ENCODE data around the gene CARS2.
"Not testable (repeated sequence)": the region's sequence is repeated elsewhere in the genome, so short reads cannot be mapped to it uniquely, and the experiment has no call there.

The CARS2 gene

DNA sequence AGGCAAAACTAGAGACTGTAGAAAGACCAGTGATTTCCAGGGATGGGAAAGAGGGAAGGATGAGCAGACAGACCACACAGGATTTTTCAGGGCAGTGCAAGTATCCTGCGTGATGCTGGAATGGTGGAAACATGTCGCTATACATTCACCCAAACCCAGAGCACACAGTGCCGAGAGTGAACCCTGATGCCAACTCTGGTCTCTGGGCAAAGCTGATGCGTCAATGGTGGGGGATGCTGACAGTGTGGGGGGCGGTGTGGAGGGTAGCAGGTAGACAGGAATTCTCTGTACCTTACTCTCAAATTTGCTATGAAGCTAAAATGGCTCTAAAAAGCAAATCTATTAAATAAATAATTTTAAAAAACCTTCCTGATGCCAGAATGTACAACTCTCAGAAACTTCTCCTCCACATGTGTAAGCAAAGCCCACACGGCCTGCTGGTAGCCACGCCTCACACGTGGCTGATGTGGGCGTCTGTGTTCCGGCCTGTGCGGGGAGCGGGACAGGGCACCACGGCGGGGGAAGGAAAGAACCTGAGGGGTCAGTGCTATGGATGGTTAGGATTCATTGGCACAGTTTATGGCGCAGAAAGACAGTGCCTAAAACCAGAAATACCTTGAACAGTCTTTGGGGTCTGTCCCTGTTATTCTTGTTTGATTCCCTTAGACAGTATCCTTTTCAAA is 23.9 kb downstream of the CARS2 start:
- no peak for DNase-seq

DNA sequence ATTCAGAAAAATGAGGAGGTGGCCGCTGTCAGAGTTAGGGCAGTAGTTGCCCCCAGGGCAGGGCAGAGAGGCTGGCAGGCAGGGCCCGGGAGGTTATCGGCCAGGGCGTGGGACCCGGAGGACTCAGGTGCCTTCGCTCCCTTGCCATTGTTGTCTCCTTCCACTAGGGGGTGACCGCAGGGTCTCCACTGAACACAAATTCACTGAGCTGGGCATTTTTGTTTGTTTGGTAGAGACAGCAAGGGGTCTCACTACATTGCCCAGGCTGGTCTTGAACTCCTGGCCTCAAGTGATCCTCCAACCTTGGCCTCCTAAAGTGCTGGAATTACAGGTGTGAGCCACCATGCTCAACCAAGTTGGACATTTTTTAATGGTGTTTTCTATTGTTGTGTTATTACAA is 25.1 kb downstream of the CARS2 start:
- DNase-seq, result no peak

DNA sequence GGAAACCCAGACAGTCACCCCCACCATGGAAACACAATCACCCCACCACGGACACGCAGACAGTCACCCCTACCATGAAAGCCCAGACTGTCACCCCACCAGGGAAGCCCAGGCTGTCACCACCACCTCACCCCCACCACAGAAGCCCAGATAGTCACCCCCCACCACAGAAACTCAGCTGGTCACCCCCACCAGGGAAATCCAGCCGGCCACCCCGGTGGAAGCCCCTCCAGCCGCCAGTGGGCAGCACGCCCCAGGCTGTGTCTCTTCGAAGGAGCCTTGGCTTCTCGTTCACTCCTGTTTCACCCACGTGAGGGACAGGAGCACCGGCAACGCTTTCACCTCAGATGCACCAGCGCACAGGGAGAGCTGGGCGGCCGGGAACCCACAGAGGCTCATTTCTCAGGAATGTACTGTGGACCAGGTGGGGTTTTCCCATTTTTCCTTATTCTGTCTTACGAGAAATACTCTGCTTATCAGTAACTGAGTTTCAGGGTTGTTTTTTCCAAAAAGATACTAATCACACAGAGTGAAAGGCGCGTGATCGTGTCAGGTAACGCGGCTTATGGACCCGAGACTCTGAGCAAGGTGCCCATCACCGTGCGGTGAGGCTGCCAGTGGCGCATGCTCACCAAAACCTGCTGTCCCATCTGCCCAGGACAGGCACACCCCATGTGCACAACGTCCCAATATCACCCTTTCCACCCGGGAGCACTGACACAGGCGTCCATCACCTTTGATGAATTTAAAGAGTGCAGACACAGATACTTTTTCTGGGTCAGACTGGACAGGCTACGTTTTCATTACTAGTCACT is 28.0 kb downstream of the CARS2 start:
- no peak for DNase-seq

DNA sequence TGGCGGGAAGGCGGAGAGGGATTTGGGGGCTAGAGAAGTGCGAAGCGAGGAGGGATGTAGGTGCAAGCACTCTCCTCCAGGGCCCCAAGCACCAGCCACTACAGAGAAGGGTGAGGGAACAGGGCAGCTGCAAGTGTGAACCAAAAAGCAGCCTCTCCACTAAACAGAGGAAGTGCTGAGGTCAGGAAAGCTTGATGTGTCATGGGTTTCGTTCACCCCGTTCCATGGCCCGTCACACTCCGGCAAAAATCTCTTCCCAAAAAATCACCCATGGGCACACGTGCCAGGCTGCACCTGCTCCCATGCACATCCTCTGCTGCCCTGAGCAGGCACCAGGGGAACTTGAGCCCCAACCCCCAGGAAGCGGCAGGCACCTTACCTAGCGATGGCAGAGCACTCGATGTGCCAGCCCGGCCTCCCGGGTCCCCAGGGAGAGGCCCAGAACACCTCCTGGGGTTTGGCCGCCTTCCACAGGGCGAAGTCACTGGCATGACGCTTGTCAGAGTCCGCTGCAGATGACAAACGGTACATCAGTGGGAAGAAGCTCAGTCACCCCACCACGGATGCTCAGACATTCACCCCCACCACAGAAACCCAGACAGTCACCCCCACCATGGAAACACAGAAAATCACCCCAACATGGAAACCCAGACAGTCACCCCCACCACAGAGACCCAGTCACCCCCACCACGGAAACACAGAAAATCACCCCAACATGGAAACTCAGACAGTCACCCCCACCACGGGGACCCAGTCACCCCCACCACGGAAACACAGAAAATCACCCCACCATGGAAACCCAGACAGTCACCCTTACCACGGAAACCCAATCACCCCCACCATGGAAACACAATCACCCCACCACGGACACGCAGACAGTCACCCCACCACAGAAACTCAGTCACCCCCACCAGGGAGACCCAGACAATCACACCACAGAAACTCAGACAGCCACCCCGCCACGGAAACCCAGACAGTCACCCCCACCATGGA is 29.0 kb downstream of the CARS2 start:
- no peak for DNase-seq

DNA sequence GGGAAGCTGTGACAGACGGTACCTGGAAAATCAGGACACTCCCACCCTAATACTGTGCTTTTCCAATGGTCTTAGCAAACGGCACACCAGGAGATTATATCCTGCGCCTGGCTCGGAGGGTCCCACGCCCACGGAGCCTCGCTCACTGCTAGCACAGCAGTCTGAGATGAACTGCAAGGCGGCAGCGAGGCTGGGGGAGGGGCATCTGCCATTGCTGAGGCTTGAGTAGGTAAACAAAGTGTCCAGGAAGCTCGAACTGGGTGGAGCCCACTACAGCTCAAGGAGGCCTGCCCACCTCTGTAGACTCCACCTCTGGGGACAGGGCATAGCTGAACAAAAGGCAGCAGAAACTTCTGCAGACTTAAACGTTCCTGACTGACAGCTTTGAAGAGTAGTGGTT is 36.1 kb downstream of the CARS2 start:
- not testable (repeated sequence) for DNase-seq

DNA sequence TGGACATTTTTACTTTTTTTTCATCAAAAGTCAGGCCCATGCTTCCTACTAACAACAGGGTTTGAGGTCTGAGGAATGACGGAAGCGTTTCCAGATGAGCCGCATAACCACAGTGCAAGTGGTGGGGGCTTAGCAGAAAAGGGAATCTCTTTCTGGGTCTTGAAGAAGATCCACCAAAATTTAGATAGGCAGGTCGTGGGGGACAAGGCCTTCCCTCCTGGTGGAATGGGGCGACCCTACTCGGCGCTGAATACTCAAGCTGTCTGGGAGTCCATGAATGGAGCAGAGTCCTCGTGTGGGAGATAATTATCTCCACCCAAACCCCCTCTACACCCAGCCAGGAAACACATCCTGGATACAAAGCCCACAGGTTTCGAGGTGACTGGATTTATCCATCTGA is 36.9 kb downstream of the CARS2 start:
- no peak for DNase-seq

DNA sequence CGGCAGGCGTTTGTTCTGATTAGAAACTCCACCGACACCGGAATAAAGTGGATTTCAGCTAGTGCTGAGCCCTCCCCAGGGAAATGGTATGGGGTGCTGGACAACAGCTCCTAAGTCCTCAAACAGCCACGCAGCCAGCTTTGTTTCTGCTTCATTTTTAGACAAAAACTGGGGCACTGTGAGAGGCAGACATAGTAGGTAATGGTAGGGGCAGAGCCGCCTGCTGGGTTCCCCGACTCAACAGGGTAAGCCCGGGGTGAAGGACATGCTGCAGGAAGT is 39.7 kb downstream of the CARS2 start:
- DNase-seq, result no peak

DNA sequence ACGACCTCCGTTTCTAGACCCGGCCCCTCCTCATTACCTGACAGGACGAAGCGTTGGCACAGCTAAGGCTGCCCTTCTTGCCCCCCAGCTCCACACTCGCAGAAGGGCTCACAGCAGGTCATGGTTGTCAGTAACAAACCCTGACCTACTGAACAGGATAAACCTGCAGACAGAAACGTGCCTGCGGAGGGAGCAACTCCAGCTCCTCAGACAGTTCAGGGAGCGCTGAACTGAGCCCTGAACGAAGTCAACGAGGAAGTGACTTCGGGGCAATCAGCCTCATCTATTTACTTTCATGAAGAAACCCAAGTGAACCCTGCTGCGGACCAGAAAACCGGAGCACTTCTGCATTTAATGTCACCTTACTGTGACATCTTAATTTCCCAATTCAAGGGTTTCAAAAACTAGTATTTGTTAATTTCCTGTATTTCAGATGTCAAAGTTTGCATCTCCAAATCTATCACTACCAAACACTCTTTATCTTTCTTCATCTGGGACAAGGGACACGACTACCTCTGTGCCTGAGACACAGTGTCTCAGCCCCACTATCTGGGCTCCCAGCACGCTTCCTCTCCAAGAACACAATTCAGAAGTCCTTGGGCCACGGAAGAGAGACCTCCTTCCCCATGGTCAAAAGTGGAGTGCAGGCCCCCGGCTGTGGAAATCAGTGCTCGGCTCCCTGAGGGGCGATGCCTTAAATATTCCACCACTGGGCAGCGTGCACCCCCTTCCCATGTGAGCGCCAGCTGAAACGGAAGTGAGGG is 40.2 kb downstream of the CARS2 start:
- DNase-seq, result no peak

DNA sequence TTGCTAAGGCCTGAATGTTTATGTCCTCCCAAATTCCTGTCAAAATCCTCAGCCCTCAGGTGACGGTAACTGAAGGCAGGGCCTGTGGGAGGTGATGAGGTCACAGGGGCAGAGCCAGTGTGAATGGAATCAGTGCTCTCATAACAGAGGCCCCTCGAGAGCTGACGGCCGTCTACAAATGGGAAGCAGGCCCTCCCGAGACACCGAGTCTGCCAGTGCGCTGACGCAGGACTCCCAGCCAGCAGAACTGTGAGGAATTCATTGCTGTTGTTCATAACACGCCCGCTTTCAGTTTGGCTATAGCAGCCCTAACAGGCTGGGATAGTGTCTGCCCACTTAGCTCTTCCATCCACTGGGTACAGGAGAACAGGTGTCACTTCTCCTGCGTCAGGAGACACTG is 41.2 kb downstream of the CARS2 start:
- DNase-seq, result no peak

DNA sequence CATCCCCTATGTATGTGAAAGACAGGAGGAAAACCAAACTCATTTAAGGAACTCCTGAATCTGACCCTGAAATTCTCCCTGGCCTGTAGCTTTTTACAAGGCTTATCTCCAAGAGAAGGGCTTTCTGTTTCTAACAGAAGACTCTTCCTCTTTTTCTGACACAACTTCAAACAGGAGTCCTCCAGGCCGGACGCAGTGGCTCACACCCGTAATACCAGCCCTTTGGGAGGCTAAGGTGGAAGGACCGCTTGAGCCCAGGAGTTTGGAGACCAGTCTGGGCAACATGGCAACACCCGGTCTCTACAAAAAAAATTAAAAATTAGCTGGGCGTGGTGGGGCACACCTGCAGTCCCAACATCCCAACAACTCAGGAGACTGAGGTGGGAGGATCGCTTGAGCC is 41.9 kb downstream of the CARS2 start:
- DNase-seq, result no peak

DNA sequence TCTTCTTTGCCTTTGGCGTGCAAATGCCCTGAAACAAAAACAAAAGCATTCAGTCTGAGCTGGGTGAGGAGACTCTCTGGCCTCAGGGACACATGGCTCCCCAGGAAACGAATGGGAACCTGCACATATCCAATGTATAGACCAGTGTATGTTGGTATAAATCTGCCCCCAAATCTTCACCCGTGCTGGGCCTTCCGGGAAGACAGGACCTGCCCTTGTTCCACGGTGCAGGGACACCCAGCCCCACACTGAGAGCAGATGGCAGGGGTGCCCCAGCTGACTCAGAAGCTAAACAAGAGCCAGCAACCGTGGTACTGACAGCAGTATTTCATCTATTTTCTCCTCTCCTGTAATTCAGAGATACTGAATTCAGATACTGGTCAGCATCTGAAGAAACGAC is 42.4 kb downstream of the CARS2 start:
- DNase-seq, result no peak

DNA sequence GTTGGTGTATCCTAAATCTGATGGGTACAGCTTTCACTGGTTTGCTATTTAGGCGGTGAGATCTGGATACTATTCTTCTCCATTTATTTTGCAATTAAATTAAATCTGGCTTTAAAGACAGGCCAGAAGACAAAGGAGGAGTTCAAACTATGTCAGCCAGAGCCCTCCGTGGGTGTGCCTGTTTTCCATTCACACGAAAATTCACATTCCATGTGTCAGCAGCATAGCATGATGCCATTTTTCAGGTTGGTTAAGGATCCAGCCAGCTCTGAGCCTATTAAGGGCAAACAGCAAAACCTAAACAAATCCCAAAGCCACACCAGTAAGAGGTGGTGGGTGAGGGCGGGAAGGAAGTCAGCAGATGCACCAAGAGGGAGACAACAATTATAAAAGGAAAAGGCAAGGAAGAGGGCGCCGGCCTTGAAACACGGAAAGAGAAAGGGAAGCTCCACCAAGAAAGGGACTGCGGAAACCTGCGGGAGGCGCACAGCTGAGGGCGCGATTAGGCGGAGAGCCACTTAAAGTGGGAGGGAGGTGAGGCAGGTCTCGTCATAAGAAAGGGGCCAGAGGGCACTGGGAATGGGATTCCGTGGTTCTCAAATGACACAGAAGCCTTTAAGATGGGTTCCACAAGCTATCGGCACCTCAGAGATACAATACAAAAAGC is 43.0 kb downstream of the CARS2 start:
- no peak for DNase-seq

DNA sequence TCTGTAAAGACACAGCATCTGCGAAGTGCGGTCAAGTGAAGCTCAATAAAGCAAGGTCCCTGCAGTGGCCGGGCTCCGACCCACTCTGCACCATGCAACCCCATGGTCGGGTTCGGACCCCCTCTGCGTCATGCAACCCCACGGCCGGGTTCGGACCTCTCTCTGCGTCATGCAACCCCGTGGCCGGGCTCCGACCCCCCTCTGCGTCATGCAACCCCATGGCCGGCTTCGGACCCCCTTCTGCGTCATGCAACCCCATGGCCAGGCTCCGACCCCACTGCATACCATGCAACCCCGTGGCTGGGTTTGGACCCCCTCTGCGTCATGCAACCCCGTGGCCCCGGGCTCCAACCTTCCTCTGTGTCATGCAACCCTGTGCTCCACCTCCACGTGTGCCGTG is 43.8 kb downstream of the CARS2 start:
- no peak for DNase-seq

DNA sequence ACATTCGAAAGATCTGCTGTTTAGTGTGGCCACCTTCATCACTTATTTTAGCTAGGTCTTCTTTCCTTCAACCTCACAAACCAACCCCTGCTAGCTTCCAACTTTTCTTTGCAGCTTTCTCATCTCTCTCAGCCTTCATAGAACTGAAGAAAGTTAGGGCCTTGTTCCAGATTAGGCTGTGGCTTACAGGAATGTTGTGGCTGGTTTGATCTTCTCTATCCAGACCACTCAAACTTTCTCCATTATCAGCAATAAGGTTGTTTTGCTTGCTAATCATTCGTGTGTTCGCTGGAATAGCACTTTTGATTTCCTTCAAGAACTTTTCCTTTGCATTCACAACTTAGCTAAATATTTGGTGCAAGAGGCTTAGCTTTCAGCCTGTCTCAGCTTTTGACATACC is 44.7 kb downstream of the CARS2 start:
- no peak for DNase-seq

DNA sequence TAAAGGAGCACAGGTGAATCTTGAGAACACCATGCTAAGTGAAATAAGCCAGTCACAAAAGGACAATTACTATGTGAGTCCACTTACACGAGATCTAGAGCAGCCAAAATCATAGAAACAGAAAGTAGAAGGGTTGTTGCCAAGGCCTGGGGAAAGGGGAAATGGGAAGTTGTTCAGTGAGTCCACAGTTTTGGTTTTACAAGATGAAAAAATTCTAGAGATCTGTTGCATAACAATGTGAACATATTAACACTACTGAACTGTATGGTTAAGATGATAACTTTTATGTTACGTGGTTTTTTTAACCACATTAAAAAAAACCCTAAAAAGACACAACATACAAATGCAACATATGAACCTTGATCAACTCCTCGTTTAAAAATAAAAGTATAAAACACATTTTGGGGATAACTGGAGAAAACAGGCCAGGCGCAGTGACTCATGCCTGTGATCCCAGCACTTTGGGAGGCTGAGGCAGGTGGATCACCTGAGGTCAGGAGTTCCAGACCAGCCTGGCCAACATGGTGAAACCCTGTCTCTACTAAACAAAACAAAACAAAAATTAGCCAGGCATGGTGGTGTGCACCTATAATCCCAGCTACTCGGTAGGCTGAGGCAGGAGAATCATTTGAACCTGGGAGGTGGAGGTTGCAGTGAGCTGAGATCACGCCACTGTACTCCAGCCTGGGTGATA is 47.6 kb downstream of the CARS2 start:
- not testable (repeated sequence) for DNase-seq

DNA sequence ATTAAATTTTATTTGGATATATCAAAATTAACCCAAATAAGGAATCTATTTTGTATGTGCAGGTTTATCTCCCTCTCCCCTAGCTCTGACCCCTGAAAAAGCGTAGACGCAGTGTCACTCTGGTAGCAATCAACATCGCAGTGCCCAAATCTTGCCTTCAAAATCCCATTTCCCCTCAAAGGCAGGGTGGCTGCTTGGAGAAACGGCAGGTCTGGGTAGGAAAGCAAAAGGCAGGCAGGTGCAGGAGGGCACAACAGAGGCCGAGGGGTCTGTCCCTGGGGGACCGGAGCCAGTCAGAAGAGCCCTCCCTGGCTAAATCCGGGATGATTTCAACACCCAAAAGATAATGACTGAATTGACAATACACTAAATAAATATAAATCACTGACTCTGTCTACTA is 48.7 kb downstream of the CARS2 start:
- DNase-seq, result no peak

DNA sequence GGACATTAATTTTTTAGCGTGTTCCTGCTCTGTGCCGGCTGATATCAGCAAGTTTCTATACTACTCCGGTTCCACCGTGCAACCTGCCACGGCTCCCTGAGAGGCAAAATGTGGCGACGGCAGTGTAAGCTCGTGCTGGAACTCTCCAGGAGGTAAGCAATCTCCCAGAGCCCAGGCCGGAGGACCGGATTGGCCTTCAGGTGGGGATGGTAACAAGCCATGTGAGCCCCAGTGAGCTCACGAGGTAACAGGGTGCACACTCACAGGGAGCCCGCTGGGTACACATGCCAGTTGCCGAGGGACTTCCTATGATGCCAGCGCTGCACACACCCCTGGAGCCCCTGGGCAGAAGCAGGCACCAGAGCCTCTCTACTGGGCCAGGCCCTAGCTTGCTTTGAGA is 52.1 kb downstream of the CARS2 start:
- DNase-seq, result no peak

DNA sequence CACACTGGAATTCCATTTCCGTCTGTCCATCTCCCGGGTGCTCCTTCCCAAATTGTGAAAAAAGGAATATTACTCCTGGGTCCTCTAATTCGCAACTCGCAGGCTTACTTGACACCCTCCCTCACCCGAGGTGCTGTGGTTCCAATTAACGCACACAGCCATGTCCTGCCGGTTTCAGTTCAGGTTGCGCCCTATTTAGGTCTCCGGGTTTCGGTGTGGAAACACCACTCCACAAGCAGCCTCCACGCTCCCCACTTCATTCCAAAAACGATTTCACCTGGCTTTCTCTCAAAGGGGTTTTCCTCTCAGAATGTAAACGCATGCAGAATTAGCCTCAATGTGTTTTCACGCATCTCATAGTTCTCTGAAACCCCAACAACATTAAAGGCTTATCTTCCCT is 52.6 kb downstream of the CARS2 start:
- DNase-seq, result no peak

DNA sequence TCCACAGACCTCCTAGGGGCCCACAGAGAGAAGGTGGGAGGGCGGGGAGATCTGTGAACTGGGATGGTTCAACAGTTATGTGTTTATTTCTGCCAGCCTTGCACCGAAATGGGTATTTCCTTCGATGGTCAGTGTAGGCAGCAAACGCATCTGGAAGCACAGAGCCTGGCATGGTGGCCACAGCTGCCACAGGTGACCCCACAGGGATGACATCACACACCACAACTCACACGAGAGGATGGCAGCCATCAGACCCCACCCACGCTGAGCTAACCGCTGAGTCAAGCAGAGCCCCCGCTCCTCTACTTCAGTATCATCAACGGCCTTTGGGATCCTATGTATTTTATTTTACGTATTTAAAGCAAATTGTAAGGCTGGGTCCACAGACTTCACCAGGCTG is 53.2 kb downstream of the CARS2 start:
- DNase-seq, result no peak

DNA sequence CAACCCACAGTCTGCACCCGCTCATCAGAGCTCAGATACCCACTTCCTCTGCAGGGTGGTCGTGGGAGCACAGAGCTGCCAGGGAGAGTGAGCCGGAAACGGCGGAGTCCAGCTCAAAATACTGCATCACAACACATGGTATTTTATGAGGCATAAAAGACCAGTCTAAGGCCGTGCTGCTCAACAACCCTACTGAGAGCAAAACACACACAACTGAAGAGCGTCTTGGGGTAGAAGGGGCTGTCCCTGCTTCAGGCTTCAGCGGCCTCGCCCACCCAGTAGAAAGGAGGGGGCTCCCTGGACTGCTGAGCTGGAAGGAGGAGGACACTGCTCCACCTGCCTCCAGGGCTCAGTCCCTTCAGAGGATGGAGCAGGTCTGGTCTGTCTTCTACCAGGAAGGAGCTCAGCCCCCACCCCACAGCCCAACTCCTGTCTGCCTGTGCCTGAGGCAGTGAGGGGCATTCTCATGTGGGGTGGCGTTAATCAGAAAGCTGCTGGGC is 53.6 kb downstream of the CARS2 start:
- no peak for DNase-seq

DNA sequence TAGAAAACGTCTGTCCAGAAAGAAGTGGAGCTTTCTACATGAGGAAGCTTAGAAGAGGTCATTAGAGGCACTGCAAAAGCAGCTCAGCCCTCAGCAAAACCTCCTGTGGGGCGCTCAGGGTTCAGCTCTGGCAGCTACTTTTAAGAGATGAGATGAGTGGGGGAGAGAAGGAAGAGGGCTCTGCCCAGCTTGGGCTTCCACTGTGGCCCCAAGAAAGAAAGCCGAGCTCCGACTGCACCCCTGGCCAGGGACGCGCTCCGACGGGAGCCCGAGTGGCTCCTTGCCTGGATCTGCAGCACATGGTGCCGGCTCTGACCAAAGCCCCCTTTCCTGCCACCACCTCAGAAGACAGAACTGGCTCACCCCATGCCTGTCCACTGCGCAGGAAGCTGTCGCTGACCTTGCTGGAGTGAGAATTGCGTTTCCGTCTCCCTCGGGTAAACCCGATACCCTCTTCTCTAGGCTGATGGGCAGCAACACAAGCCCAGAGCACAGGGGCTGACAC is 54.1 kb downstream of the CARS2 start:
- DNase-seq, result no peak

All from activated effector memory CD4-positive, alpha-beta T cell treated with Interleukin-2 at 50 U/mL for 16 hours (primary cell).